NCI-H1105 treated with DMSO at 0.1 percent for 48 hours (cell line): Measurements from ENCODE around the gene BBS4.

Source experiments
- DNase-seq: peaks from one replicate; lab custom pipeline; 2025; lab: John Stamatoyannopoulos, UW

BBS4 gene

DNA sequence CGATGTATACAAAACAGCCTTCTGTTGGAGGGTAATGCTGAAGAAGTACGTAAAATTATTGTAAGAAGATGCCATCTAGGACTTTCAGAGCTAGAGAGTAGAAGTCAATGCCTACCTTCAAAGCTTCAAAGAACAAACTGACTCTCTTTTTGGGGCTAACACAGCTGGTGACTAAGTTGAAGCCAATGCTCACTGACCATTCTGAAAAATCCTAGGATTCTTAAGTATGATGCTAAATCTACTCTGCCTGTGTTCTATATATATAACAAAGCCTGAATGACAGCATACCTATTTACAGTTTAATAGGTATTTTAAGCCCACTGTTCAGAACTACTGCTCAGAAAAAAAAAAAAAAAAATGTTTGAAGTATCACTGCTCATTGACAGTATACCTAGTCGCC, 78.6 kb downstream of the BBS4 start:
- no peak for DNase-seq

DNA sequence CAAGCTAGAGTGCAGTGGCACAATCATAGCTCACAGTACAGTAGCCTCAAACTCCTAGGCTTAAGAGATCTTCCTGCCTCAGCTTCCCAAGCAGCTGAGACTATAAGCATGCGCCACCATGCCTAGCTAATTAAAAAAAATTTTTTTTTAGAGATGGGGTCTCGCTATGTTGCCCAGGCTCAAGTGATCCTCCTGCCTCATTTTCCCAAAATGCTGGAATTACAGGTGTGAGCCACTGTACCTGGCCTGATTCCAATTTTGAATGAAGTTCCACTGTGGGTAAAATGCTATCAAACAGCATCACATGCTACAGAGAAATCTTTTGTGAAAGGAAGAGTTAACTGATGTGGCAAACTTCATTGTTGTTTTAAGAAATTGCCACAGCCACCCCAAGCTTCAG, 80.0 kb downstream of the BBS4 start:
- DNase-seq, result no peak

DNA sequence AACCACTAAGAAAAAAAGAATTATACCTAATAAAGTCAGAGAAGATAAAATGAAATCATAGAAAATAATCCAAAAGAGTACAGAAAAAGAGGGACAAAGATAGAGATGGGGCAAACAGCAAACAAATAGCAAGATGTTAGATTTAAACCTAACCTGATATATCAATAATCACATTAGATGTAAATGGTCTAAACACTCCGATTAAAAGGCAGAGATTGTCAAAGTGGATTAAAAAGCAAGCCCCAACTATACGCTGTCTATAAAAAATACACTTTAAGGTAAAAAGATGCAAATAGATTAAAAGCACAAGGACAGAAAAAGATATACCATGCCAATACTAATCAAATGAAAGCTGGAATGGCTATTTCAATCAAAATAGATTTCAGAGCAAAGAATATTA, 80.8 kb downstream of the BBS4 start:
- no peak for DNase-seq

- no peak for DNase-seq
Measured at GRCh38 chr15:72770673-72771328, 84.8 kb downstream of the BBS4 start.

DNA sequence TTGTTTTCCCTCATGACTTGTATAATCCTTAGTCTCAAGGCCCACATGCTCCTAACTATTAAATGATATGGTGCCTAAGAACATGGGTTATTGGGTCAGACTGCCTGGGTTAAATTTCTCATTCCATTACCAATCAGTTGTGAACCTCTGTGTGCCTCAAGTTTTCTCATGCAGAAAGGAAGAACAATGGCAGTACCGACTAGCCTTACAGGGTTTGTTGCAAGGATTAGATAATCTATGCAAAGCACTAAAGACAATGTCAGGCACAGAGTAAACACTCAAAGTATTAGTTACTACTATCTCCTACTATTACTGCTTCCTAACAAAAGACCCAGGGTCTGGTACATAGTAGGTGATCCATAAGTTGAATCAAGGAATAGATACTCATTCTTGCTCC, 85.3 kb downstream of the BBS4 start:
- DNase-seq, result no peak

DNA sequence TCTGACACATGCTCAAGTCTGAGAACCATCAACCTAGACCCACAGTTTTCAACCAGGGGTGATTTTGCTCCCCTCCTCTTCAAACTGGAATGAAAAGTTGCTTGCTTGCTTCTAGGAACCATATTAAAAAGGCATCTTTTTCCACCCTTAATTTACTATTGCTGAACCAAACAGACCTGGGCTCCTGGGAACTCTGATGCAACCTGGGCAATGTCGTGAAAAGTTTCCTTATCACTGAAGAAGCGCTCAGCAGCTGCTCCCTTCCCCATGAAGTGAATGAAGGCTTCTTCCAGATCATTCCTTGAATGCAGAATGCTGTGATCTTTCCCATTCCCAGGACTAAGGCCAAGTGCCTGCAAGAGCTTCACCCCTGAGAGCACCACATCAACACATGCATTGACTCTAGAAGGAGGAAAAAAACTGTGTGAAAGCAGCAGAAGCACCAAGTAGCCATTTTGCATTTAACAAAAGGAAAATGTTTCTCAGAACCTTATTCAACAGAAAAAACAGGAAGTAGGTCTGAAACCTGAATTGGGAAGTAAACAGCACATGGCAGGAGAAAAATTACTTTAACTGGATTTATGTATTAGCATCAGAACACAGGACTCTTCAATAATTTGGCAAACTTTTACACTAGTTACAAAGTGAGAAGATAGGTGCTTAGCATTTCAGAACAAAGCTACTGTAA, 88.8 kb downstream of the BBS4 start:
- DNase-seq, result no peak

DNA sequence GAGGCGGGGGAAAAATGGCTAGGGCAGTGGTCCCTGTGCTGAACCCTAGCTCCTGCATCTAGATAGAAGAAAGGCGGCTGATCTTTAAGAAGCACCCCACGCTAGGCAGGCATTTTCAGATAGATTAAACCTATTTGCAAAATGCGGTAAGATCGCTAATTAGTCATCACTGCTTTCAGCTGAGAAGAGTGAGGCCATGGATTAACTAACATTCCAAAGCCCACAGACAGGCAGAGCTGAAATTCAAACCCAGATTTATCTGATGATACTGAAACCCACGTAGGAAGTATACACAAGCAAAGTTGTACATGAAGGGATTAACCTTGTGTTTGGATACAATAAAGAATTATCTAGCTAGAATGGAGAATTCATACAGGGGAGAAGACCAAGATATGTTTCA, 92.8 kb downstream of the BBS4 start:
- no peak for DNase-seq

- no peak for DNase-seq
Measured at GRCh38 chr15:72781631-72782030, 95.6 kb downstream of the BBS4 start.

DNA sequence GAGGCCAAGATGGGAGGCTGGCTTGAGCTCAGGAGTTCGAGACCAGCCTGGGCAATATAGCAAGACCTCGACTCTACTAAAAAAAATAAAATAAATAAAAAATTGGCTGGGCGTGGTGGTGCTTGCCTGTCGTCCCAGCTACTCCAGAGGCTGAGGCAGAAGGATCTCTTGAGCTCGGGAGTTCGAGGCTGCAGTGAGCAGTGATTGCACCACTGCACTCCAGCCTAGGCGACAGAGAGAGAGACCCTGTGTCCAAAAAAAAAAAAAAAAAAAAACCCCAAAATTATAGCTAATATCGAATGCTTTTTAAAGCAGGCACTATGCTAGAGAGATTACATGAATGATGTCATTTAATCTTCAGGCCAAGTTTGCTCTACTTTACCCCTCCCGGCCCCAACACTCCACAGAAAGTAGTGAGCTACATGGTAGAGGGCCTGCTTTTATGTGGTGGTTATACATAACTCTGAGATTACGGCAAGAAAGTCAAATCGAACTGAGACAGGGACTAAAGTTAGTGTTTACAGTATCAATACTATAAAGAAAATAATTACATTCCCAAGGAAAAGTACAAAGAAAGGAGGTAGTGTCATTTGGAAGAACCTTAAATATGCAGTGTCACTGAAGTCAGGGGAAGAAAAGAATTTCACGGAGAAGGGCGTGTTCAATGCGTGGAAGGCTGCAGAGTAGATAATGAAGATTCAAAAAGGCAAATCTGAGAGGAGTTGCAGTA, 96.4 kb downstream of the BBS4 start:
- peak; percentile 20 for DNase-seq

GRCh38 chr15:72783004-72783639, 97.1 kb downstream of the BBS4 start:
- peak; percentile 64 for DNase-seq

DNA sequence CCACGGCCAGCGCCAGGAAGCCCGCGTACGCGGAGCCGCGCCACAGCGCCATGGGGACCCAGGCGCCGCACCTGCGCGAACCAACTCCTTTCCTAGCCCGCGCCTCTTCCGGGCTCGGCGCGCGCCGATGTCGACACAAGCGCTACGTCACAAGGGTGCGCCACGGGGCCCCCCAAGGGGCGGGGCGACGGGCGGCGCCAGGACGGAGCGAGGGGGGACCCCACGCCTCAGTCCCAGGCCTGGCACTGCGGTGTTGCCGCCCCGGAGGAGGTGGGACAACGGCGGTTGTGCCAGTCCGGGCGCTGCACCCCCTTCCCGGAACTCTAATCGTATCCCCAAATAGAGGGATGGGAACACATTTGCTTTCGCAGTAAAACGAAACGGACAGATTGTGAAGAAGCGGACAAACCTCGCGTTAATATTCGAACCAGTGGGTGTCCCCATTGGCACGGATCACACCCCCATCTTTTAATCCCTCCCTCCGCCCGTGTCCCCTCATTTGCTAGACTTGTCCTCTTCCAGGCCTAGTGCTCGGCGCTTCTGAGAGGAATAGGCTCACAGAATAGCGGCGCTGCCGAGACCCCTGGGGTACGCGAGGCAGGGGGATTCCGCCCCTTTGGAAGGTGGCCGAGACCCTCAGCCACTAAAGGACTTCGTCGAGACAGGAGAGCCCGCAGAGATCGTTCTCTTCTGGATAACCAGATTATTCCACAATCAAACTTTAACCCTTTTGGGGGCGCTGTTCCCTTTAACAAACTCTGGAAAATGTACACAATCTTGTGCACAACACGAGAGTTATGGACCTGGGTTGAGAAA, 97.8 kb downstream of the BBS4 start, which contains the start of gene ADPGK:
ADPGK (minus strand) TSS at position 119 of the 816 bp plus-strand sequence; CDS start at position 52, 67 bp downstream.
- DNase-seq, result peak; percentile 93

GRCh38 chr15:72784456-72784876, 98.5 kb downstream of the BBS4 start:
- no peak for DNase-seq

DNA sequence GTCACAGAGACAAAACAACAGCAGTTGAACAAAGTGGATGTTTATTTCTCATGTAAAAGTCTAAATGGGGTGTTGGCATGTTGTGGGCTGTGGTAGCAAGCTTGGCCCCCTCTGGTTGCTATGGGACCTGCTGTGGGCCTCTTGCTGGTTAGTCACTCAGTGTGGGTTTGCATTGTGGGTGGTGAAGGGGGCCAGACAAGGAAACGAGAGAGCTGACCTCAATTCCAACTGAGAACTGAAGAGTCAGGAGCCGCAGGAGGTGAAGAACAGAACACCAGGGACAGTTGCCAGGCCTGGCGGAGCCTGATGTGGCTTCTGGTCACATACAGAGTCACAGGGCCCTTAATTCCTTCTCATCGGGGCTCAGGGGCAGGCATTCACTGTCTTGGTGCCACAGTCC, 99.4 kb downstream of the BBS4 start:
- DNase-seq, result no peak

DNA sequence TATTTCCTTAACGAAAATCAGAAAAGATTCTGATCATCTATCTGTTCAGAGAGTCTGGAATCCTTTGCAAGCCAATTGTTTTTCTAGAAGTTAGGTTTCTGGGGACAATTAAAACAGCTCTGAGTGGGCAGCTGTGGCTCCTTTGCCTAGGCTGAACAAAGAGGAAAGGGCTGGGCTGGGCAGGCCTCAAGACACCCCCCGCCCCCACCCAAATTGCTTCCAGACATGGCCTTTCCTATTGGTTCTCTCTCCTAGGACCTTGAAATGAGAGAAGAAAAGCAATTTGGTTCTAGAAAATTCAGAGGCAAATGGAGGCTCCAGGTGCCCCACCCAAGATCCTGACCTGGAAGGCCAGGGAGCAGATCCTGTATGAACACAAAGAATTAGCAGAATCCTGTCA, 99.8 kb downstream of the BBS4 start:
- DNase-seq, result no peak

- DNase-seq, result no peak
Measured at GRCh38 chr15:72786242-72786641, 100.2 kb downstream of the BBS4 start.

DNA sequence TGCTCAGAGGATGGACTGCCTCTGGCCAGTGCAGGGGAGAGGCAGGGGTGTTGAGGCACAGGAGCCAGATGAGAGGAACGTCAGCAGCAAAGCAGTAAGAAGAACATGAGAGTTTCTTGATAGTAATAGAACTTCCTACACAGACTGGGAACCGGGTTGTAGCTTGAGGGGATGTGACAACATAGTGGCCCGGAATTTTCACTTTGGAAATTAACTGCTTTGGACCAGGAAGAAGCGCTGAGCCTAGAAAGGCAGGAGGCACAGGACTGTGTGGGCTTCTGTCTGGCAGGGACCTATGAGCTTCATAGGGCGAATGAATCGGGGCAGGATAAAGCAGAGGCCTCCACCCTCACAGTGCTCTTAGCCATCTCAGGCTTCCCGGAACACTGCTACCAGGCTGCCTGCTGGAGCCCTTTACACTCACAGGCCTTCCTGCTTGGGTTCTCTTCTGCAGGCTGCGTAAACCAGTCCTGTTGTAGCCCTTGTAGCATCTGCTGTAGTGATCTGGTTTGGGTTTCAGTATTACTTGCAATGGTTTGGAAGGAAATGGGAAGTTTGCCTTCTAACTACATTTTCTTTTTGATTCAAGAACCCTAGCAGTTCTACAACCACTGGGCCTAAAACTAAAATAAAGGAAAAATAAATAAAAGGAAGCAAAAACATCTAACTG, 100.8 kb downstream of the BBS4 start:
- DNase-seq, result no peak

DNA sequence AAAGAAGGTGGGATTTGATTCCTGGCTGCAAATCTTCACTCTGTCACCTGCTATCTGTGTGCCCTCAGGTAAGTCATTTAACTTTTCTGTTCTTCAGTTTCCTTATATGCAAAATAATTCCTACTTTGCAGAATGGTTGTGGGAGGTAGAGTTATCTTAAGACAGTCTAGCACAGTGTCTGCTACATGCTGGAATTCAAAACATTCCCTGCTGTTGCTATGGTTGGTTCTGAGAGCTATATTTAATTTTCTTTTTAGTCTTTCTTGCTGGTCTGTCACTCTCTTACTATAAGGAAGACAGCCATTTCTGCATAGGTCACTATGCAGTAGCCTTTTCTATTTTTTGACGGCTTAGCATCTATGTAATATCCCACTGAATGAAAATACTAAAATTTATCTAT, 101.5 kb downstream of the BBS4 start:
- DNase-seq, result no peak
